ENCODE results near the gene HAP1.
A peak's percentile ranks its signal among the peaks of the same experiment; 100 is the strongest.
"Not testable (repeated sequence)": the region's sequence is repeated elsewhere in the genome, so short reads cannot be mapped to it uniquely, and the experiment has no call there.

Gene HAP1

DNA sequence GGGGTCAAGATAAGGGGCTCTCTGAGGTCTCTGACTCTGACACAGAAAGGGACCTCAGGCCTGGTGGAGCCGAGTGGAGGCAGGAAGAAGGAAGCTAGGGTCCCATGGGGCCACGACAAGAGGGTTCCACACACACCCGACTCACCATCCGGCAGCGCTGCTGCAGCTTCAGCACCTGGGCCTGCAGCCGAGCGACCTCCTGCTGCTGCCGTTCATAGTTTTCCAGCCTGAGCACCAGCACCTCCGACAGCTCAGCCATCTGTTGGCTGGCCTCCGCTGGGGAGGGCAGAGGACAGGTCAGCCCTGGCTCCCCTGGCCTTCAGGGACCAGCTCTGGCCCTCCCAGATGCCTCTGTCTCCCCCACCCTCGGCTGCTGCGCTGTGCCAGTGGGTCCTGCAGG, 6.4 kb downstream of the HAP1 start:
- DNase-seq (ENCODE audit: low read depth in 2 of 3, low spot score in 1 of 3), result no peak

DNA sequence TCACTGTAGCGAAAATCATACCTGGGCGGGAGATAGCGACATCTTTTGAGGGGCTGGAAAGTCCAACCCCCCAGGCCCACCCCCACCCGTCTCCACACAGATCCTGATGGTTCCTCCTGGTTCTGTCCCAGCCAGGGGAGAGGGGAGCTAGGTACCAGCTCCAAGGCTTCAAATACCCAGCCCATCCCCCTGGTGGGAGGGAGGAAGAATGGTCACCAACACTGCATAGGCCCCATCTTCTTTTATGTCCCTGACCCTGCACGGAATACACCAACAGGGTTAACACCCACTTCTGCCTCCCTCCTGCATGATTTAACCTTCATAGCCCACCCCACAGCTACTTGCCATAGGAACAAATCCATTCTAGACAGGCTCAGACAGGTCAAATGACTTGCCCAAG, 9.3 kb downstream of the HAP1 start:
- no peak for DNase-seq (ENCODE audit: low read depth in 2 of 3, low spot score in 1 of 3)

DNA sequence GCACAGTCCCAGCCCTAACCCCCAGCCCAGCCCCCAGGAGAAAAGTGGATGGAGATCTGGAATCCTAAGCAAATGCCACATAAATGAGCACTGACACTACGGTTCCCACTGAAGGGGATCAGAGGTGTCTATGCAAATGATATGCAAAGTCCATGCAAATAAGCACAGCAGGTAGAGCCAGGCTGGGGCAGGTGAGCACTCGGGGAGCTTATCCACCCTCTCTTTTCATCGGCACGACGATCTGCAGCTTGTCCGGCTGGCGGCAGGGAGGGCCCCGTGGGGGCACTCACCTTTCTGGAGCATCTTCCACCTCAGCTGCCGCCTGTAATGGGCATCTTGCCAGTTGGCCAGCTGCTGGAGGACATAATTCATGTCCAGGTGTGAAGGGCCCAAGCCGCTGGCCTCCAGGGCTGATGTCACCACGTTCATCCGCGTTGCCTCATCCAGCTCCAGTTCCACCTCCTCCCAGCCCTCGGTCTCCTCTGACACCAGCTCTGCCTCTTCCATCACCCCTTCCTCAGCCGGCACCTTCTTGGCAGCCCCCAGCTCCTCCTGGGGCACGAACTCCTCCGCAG, 9.9 kb downstream of the HAP1 start:
- DNase-seq (ENCODE audit: low read depth in 2 of 3, low spot score in 1 of 3), result no peak

DNA sequence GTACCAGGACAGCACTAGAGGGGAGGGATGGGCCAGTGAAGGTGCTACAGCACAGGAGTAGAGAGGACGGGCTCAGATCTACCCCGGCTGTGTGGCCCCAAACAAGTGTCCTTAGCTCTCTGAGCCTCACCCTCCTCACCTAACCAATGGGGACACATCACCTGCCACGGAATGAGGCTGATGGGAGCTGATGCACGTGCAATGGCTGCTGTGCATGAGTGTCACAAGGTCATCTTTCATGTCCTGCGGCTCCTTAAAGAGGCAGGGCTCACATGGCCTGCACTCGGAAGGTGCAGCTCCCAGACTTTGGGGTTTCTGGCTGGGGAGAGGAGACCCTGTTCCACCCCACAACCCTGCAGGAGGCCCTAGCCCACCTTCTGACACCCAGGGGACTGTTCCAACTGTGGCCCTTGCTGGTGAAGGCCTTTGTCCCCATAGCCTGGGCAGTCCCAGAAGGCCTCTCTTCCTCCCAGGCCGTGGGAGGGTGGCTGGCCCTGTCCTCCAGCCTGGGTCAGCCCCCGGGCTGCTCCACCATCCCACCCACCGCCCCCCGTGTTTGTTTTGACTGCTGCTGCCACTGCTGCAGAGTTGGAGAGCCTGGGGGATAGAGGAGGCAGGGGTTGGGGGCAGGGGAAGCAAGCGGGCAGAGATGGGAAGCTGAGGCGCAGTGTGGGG, 10.5 kb downstream of the HAP1 start:
- DNase-seq (ENCODE audit: low read depth in 2 of 3, low spot score in 1 of 3), result no peak

DNA sequence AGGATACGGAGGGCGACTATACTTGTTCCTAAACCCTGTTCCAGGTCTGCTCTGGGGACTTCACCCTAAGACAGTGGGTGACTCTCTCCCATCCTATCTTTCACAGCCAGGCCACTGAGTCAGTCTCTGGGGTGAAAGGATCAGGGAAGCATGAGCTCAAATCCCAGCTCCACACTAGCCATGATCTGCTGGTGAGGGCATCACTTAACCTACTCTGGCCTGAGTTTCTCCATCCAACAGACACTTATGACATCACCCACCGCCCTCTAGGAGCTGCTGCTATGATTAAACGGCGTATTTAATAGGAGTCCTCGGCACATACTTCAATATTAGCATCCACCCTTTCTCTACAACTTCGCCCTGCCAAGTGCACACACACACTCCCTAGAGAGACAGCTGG, 12.2 kb downstream of the HAP1 start:
- DNase-seq (ENCODE audit: low read depth in 2 of 3, low spot score in 1 of 3), result no peak

DNA sequence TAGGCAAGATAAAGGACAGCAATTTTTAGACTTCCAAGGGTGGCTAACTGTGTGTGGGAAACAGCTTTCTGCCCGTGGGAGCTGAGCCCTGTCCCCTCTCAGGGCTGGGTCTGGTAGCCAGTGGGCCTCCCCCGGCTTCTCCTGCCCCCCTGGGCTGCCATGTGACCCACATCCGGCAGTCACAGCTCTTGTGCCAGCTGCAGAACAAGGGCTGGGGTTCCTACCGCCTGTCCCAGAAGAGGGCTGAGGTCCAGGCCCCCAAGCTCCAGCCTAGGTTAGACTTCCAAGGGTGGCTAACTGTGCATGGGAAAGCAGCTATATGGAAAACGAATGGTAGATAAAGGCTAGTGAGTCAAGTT, 16.2 kb downstream of the HAP1 start:
- no peak for DNase-seq (ENCODE audit: low read depth in 2 of 3, low spot score in 1 of 3)

DNA sequence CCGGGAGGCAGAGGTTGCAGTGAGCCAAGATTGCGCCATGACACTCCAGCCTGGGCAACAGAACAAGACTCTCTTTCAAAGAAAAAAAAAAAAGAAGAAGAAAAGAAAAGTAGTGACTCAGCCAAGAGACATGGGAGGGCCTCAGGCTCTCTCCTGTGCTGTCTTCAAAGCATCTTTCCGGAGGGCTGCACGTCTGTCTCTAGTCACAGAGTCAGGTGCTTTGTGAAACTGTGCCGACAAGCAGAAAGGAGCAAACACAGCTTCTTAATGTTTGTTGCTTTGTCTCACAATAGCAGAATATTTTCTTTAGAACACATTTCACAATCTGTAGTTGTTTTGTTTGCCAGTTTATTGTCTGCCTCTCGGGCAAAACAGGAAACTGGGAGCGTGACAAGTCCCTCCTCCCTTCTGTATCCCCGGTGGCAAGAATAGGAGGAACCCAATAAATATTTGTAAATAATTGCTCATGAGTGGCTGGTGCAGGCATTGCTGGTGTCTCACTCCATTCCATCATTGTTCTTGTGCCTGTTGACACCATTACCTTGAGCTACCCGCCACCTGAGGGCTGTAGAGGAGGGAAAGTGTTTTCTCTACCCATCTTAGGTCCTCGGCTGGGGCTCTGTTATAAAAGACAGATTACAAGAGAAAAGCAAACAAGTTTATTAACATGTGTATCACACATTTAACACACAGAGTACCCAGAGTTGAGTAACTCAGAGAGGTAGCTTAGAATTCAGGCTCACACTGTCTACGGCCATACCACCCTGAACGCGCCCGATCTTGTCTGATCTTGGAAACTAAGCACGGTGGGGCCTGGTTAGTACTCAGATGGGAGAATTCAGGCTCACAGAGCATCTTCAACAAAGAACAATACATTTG, 16.8 kb downstream of the HAP1 start:
- DNase-seq (ENCODE audit: low read depth in 2 of 3, low spot score in 1 of 3), result no peak

DNA sequence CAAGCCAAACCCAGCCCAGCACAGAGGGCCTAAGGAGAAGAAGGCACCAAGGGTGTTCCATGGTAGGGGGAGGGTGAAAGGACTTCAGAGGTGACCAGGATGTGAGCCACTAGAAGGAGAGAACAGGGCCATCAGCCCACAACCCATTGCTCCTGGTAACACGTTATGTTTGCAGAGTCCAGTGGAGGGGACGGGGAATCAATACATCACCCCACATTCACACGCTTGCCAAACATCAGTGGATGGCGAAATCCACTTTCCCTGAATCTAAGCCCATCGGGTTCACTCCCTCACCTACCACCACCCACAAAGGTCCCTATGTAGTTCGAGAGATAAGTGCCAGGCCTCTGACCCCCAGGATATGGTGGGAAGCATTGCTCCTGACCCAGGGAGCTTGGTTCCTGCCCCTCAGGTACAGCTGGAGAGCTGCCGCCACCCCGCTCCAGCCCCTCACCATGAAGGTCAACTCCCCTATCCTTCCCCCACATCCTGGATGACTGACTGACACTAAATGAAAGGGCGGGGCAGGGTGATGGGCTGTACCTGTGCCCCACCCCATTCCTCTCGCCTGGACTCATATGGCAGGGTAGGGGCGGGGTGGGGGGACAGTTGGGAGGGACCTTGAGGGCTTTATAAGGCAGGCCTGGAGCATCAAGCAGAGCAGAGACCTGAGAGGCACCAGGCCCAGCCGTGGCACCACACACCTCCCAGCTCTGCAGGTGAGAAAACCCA, 22.6 kb downstream of the HAP1 start, which contains the start of gene GAST:
Gene GAST (plus strand): TSS at position 663 of the 732 bp plus-strand sequence. CDS start 3,106 bp downstream, outside the sequence.
- DNase-seq (ENCODE audit: low read depth in 2 of 3, low spot score in 1 of 3), result no peak

DNA sequence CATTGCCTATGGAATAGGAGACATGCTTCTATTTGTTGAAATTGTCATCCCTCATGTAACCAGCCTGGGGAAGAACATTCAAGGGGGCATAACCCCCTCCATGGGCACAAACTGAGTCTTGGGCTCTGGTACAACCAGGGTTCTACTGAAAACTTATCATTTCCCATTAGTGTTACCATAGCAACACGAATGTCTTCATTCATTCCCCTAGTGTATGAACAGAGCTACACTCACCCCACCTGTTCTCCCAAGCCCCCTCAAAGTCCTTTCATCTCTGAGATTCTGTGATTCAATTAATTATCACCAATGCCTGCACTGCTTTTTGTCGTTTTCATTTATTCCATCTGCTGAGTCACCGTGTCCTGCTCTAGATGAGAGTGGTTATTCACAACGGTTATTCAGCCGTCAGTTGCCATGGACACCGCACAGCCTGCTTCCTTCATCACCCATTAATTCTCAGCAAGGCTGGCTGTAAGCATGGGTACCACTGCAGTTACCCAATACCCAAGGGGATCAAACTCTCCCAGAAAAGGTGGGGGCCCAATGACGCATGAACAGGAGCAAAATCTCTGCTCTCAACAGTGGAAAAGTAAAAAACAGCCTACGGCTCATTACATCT, 23.9 kb downstream of the HAP1 start:
- DNase-seq (ENCODE audit: low read depth in 2 of 3, low spot score in 1 of 3), result no peak

DNA sequence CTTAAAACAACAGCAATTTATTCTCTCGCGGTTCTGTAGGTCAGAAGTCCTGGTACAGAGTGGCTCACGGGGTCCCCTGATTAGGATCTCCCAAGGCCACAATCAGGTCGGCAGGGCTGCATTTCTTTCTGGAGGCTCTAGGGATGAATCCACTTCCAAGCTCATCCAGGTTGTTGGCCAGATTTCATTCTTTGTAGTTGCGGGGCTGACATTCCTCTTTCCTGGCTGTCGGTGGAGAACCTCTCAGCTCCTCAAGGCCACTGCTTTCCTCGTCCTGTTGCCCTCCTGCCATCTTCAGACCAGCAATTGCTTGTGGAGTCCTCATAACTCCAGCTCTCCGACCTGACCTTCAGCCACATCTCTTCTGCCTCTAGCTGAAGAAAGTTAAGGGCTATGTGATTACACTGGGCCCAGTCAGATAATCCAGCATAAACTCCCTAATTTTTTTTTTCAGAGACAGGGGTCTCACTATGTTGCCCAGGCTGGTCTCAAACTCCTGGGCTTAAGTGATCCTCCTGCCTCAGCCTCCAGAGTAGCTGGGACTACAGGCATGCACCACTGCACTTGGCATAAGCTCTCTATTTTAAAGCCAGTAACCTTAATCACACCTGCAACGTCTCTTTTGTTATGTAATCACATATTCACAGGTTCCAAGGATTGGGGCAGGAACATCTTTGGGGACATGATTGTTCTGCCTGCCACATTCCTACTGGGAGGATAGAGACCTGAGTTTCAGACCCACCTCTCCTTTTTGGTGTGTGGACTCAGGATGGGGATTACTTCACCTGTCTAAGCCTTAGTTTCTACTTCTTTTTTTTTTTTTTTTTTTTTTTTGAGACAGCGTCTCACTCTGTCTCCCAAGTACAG, 26.4 kb downstream of the HAP1 start:
- no peak for DNase-seq (ENCODE audit: low read depth in 2 of 3, low spot score in 1 of 3)

DNA sequence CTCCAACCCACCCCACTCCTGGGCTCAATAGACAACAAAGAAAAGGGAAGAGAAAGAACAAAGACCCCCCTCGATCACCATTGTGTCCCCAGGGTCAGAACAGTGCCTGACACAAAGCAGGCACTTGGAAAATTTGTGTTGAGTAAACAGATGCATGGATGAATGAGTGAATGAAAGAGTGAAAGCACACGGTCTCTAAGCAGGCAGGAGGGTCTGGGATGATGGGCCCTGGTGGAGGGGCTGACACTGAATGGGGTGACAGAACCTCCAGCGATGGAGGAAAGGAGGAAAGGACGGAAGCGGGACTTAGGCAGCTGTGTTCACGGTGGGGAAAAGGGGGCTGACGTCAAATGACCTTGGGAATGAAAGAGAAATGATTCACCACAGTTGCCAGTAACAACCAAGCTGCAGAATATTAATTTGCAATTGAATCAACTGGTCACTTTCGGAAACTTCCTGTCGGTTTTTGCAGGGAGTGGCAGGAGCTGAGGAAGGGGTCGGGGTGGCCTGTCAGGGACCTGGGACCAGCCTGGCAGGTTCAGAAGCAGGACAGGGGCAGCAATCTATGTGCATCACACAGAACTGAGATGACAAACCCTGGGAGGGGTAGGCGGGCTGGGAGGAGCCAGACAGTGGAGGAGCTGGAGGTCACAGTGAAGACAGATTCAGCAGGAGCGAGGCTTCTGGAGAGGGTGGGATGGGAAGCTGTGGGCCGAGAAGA, 29.0 kb downstream of the HAP1 start:
- DNase-seq (ENCODE audit: low read depth in 2 of 3, low spot score in 1 of 3), result no peak

DNA sequence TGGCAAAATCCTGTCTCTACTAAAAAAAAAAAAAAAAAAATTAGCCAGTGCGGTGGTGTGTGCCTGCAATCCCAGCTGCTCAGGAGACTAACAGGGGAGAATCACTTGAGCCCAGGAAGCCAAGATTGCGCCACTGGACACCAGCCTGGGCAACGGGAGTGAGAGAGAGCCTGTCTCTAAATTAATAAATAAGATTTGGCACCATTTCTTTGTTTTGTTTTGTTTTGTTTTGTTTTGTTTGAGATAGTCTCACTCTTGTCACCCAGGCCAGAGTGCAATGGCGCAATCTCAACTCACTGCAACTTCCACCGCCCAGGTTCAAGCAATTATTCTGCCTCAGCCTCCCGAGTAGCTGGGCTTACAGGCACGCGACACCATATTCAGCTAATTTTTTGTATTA, 31.7 kb downstream of the HAP1 start:
- DNase-seq (ENCODE audit: low read depth in 2 of 3, low spot score in 1 of 3), result no peak

DNA sequence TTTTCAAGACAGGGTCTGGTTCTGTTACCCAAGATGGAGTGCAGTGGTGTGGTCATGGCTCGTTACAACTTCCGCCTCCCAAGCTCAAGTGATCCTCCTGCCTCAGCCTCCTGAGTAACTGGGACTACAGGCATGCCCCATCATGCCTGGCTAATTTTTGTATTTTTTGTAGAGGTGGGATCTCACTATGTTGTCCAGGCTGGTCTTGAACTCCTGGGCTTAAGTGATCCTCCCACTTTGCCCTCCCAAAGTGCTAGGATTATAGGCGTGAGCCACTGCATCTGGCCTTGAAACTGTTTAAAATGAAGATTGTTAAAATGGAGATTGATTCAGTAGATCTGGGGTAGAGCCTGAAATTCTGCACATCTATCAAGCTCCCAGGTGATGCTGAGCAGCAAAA, 33.6 kb downstream of the HAP1 start:
- DNase-seq (ENCODE audit: low read depth in 2 of 3, low spot score in 1 of 3), result not testable (repeated sequence)

DNA sequence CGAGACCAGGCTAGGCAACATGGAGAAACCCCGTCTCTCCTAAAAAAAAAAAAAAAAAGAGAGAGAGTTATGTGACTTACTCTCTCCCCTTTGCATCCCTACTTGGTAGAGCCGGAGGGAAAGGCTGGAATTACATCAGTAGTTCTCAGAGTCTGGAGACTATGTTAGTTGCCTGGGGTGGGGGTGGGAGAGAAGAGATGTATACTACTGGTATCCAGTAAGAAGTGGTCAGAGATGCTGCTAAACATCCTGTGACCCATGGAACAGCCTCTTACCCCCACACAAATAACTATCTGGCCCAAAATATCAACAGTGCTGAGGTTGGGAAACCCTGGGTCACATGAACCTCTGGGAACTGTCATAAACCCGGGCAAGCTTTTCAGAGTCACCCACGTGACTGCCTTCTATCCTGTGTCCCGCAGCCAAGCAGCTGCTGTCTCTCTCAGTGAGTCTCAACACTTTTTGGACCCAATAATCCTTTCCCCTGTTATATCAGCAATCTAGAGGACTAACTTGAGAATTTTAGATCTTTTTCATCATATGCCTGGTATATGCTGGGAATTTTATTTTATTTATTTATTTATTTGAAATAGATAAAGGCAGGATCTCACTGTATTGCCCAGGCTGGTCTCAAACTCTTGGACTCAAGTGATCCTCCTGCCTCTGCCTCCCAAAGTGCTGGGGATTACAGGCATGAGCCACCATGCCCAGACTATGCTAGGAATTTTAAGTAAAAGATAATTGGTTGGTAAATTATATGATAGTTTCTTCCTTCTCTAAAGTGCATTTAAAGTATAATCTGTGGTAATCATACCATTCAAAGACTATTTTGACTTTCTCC, 37.1 kb downstream of the HAP1 start:
- DNase-seq (ENCODE audit: low read depth in 2 of 3, low spot score in 1 of 3), result no peak

DNA sequence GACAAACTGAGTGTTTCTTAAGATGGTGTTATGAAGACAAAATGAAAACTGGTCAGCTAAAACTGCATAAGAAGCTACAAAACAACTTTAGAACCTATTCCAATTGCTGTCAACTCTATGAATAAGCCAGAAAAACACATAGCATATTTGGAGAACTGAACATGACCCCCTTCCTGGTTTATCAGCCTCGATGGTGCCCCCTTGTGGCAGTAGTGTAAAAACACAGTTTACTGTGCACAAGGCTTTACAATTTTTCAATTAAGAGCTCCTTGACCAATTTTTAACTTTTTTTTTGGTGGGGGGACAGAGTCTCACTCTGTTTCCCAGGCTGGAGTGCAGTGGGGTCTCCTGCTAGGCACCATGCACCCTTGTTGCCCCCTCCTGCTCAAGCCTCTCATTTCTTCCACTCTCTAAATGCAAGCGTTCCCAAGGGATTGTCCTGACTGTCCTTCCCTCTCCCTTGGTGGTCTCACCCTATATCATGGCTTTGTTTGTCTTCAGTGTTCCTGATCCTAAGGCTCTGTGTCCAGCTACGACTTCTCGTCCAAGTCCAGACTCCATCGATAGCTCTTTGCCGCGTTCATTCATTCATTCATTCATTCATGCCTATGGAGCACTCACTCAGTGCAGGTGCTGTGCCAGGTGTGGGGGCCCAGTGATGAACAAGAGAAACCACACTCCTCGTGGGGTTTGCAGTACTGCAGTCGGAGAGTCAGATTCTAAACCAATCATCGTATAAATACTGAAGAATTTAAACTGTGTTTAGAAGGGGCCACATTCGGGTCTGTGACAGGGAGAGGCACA, 38.3 kb downstream of the HAP1 start:
- peak; percentile 36 to 77 (median 68) for DNase-seq (ENCODE audit: low read depth in 2 of 3, low spot score in 1 of 3)

DNA sequence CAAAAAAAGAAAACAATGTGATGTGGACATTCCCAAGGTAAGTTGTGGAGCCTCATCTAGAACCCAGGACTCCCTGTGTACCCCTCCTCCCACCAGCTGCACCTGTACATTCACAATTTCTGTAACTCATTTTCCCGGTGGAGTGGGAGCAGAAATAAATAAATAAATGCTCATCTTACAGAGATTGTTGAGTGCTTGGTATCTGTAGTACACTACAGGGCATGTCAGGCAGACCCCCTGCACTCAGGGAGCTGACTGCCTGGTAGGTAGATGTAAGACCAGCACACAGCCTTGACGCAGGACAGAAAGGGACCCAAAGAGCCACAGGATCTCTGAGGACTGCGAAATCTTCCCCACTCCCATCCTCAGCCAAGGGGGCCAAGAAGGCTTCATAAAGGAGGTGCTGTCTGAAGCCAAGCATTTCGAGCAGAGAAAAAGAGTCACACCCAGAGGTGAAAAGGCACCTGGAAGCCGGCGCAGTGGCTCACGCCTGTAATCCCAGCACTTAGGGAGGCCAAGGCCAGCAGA, 39.2 kb downstream of the HAP1 start:
- no peak for DNase-seq (ENCODE audit: low read depth in 2 of 3, low spot score in 1 of 3)

DNA sequence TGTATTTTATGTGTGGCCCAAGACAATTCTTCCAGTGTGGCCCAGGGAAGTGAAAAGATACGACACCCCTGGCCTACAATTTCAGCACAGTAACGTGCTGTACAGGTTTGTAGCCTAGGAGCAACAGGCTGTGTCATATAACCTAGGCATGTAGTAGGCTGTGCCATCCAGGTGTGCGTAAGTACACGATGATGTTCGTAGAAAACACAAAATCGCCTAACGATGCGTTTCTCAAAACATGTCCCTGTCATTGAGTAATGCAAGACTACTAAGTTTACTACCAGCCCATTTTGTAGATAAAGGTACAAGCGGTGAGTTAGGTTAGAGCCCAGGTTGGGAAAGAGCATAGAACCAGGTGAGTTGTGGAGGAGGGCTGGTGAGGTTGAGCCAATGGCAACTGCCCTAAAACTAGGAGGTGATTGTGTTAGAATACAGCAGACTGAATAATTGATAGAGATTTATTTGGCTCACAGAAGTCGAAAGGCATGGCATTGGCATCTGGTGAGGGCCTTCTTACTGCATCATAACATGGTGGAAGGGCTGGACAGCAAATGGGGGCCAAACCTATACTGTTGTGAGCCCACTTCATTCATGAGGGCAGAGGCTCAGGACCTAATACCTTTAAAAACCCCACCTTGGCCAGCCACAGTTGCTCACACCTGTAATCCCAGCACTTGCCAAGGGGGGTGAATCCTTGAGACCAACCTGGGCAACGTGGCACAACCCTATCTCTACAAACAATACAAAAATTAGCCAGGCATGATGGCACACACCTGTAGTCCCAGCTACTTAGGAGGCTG, 41.5 kb downstream of the HAP1 start:
- no peak for DNase-seq (ENCODE audit: low read depth in 2 of 3, low spot score in 1 of 3)

All from stimulated activated CD4-positive, alpha-beta T cell treated with anti-CD3 and anti-CD28 coated beads, Interleukin-12 subunit alpha, Interleukin-12 subunit beta, amount 100 ng/mL, for 48 hours (primary cell).